Stimulated activated CD4-positive, alpha-beta T cell treated with anti-CD3 and anti-CD28 coated beads, Interleukin-1b, Interleukin-23, amount 100 ng/mL, for 24 hours (primary cell): ENCODE data around the gene CAMK4.

Experiments
- DNase-seq, 4 experiments: peaks; one replicate each; pipeline ENCODE4 v3.0.0-alpha.2; 2020; ENCODE audit warnings: low read depth in 4 of 4, low spot score in 1 of 4

CAMK4 gene

GRCh38 chr5:111229221-111229835 lies 5.1 kb downstream of the CAMK4 start:
- DNase-seq = no peak

- no peak for DNase-seq
Observed at GRCh38 chr5:111229871-111230810, 6.0 kb downstream of the CAMK4 start.

- no peak for DNase-seq
Observed at GRCh38 chr5:111231119-111231518, 6.9 kb downstream of the CAMK4 start.

- DNase-seq = no peak
Observed at GRCh38 chr5:111232311-111233051, 8.3 kb downstream of the CAMK4 start.

DNA sequence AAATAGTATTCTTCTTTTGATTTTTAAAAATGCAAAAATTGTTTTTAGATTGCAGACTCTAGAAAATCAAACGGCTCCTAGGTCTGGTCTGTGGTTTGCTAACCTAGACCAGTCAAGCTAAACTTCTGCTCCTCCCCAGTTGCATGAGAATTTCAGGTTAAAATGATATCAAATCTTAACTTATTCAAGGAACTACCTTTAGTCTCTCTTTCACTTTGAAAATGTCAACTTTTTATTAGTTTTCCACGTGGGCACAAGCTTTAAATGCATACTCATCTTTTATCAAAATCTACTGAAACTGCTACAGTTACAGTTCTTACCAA lies 8.8 kb downstream of the CAMK4 start:
- DNase-seq = no peak

DNA sequence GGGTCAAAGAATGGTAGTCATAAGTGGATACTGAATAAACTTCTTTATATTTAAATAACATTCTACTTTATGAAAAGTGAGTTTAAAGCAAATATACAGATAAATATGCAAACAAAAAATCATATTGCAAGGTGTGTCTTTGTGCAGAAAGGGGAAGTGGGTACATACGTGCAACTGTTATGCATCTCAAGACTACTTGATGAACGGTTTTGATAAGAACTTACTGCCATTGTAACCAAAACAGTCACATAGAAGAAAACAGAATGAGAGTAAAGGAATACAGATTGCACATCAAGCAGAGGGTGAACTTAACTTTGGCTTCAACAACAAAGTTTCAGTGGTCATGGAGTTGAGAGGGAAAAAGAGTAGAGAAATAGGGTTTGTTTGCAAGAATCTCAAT lies 9.9 kb downstream of the CAMK4 start:
- DNase-seq = no peak

- no peak for DNase-seq
Observed at GRCh38 chr5:111235635-111236034, 11.5 kb downstream of the CAMK4 start.

- DNase-seq = no peak
Observed at GRCh38 chr5:111236348-111236747, 12.2 kb downstream of the CAMK4 start.

- no peak for DNase-seq
Observed at GRCh38 chr5:111236995-111237394, 12.8 kb downstream of the CAMK4 start.

GRCh38 chr5:111237470-111237869 lies 13.3 kb downstream of the CAMK4 start:
- no peak for DNase-seq

GRCh38 chr5:111238431-111239225 lies 14.4 kb downstream of the CAMK4 start:
- DNase-seq = no peak

DNA sequence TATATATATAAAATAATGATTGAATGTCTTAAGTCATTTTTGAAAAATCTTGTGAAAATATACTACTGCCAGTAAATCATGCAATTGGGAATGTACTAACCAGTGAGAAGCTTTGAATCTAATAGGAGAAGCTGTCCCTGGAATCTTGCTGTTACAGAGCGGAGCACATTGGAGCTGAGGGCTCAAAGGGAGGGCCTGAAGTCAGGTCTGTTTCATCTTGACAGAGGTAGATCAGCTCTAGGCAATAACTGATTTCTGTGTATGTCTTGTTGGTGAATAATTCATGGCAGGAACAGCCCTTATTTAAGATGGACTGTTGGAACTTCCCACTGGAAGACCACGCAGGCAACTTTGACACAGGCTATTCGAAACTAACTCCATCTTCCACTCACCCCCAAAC lies 17.5 kb downstream of the CAMK4 start:
- no peak for DNase-seq

GRCh38 chr5:111242606-111243005 lies 18.4 kb downstream of the CAMK4 start:
- DNase-seq = no peak

- no peak for DNase-seq
Observed at GRCh38 chr5:111243318-111243717, 19.1 kb downstream of the CAMK4 start.

- no peak for DNase-seq
Observed at GRCh38 chr5:111245654-111246053, 21.5 kb downstream of the CAMK4 start.

- DNase-seq = no peak
Observed at GRCh38 chr5:111246459-111246858, 22.3 kb downstream of the CAMK4 start.

- DNase-seq = no peak
Observed at GRCh38 chr5:111248571-111248970, 24.4 kb downstream of the CAMK4 start.

GRCh38 chr5:111251921-111252320 lies 27.7 kb downstream of the CAMK4 start:
- DNase-seq = no peak

- DNase-seq = no peak
Observed at GRCh38 chr5:111252799-111253545, 28.8 kb downstream of the CAMK4 start.

DNA sequence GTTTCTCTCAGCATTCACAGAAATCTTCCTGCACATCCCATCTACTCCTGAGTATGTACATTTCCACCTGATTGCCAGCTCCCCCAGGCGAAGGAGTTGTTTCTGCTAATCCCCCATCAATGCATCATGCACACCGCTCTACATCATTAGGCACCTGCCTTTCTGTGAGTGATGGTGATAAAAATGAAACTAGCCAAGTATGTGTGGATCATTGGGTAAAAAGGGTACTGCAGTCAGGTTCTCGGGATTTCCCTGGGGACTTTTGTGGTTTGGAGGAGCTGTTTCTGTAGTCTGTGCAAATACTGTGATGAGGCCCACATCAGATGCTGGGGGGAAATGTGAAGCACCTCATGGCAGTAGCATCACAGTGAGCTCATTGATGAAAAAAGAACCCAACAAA lies 30.4 kb downstream of the CAMK4 start:
- peak; percentile 34 to 74 (median 62) for DNase-seq
